Femur (tissue), 1 donor: Measurements from ENCODE around the gene PKP2.
"Not testable (repeated sequence)": the region's sequence is repeated elsewhere in the genome, so short reads cannot be mapped to it uniquely, and the experiment has no call there.

Experiments used
- DNase-seq: peaks from one replicate; pipeline ENCODE4 v3.0.0-alpha.2; 2017

PKP2 gene

GRCh38 chr12:32861658-32862057 lies 34.9 kb downstream of the PKP2 start:
- DNase-seq: not testable (repeated sequence)

- no peak for DNase-seq
Observed at GRCh38 chr12:32860192-32860591, 36.4 kb downstream of the PKP2 start.

DNA sequence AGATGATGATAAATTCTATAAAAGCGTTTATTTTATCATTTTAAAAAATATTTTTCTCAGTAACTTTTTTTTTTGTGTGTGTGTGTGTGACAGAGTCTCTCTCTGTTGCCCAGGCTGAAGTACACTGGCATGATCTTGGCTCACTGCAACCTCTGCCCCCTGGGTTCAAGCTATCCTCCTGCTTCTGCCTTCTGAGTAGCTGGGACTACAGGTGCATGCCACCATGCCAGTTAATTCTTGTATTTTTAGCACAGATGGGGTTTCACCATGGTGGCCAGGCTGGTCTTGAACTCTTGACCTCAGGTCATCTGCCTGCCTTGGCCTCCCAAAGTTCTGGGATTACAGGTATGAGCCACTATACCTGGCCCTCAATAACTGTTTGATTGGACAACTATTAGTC lies 37.2 kb downstream of the PKP2 start:
- DNase-seq: no peak

DNA sequence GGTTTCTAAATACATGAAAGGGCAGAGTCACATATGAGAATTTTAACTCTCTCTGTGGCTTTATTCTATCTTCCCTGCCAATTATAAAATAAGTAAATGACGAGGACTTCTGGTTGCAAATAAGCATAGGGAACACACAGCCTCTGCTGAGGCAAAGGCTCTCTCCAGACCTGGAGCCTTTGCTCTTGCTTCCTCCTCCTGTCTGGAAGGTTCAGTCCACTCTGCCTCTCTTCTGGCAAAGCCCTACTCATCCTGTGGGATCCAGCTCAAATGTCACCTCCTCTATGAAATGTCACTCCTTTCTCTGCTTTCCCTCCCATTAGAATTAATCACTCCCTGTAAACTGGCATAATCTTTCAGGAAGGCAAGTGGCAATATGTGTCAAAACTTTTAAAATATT lies 41.9 kb downstream of the PKP2 start:
- DNase-seq: no peak

- DNase-seq: no peak
Observed at GRCh38 chr12:32854097-32854496, 42.5 kb downstream of the PKP2 start.

DNA sequence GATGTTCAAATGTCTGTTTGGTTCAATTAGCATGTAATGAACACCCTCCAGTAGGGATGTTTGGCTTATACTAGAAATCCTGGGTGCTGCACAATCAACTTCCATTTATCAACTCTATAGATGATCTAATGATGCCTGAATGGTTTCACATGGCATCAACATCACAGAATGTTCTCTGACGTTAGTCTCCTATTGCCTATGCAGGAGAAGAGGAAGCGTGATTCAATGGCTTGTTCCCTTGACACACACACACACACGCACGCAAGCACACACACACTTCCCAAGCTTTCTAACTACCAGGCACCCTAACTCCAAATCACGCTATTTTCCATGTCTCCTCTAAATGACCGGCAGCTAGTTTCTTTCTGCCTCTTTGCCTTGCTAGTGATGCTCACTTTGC lies 49.3 kb downstream of the PKP2 start:
- DNase-seq: no peak

GRCh38 chr12:32846053-32846452 lies 50.5 kb downstream of the PKP2 start:
- DNase-seq: no peak

GRCh38 chr12:32843528-32844095 lies 53.0 kb downstream of the PKP2 start:
- DNase-seq: no peak

DNA sequence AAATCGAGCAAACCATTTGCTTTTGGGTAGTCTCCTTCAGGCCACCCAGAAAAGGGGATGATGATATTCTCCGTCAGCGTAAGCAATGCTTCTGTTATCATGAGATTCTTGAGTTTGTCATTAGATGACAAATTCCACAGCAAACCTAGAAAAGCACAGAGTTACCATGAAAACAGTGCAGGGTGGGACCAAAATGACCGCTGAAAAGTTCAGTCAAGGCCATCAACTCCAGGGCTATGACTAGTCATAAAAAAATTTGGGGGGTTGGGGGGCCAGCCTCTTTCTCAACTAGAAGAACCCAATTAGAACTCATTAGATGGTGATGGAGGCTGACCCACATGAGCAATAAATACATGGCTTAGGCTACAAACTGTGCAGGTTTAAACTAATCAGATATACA lies 55.5 kb downstream of the PKP2 start:
- DNase-seq: no peak

GRCh38 chr12:32839828-32840227 lies 56.7 kb downstream of the PKP2 start:
- DNase-seq: no peak

GRCh38 chr12:32837974-32838373 lies 58.6 kb downstream of the PKP2 start:
- no peak for DNase-seq

DNA sequence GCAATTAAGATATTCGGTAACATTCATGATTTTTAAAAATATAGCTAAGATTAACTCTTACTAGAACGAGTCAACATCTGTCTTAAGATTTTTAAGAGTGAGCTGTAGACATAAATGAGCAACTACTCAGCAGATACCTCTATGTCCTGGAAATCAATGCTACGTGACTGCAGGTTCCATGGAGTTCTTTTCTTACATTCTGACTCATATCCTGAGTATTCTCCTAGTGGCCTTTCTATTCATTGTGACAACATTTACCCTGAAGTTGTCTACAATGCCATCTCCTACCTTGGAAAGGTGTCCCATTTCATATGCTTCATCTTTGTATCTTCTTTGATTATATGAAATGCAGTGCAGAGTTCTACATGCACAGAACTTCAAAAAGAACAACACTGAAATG lies 59.9 kb downstream of the PKP2 start:
- no peak for DNase-seq

DNA sequence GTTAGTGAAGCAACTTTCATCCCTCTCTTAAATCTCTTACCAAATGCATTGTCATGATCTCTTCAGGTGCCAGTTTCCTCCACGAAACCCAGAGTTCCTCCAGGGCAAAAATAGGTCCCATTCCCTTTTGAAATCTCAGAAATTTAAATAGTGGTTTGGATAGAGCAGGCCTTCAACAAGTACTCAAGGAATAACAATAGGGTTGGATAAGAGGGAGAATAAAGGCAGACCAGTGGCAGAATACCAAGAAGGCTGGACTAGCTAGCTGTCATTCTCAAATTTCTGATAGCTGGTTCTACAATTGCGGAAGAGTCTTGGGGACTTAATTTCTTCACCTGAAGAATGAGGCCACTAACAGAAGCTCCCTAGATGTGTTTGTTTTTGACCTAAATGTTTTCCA lies 62.5 kb downstream of the PKP2 start:
- DNase-seq: no peak

DNA sequence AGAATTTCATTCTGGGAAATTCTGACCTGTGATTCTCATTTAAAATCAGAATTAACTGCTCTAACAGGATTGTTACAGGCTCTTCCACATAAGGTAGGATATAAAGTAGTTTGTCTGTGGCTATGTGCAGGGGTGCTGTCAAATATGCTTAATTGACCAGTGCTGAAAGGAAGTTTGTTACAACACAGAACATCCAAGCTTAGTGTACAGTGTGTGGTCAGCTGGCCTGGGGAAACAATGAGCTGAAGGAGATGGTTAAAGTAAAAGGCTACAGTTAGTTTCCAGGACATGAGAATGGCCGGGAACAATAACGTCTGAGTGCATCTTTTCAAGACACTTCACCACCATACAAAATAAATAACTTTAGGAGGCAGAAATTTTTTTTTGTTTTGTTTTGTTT lies 68.0 kb downstream of the PKP2 start:
- DNase-seq: no peak

DNA sequence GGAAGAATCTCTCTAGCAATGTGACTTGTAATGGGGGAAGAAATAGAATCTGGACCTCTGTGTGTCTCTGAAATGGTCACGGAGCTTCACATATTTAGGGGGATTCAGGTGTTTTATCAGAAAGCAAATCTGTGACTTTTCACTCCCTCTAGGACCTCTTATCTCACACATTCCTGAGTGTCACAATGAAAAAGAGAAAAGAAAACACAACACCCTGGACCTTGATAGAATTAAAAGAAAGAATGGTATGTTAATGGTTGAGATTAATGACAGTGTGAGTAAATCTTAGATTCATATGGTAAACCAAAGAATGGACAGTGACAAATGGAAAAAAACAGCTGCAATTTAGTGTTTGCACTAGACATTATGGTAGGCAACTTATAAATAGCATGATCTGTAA lies 68.5 kb downstream of the PKP2 start:
- DNase-seq: no peak

DNA sequence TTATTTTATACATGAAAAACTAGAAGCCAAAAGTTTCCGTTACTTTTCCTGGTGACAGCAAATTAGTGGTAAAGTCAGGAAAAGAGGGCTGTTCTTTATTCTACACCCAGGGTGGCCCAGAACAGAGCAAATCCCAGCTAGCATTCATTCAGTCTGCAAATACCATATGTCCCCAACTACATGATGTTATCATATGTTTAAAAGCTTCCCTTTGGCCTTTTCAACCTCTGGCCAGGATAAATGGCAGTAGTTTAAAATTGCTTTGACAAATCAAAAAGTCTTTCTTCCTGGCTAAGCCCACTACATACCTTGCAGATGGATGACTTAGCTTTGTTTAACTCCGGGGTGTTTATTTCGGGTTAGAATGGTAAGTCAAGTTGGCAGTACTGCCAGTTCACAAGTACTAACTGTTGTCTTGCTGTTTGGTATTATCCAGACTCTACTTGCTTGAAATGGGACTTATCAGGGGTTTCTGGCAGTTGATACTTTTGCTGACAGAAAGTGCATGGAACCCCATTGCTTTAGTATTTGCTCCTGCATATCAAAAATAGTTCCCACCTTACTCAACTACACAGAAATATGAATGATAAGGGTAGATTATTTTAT lies 69.7 kb downstream of the PKP2 start:
- DNase-seq: no peak

DNA sequence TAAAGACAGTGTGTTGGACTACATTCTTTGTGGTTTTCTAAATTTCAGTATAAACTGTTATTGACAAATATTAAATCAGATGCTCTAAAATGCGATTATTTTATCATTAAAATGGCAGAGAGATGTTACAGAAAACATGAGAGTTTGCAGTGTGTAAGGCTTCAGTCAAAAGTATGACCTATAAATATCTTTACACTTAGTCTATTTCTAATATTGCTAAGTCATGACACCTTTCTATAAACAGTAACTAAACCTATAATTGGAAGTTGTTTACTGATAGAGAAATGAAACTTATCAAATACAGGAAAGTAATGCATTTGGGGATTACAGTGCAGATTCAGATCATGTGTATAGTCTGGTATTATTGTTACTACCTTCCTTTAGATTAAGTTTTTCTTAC lies 72.0 kb downstream of the PKP2 start:
- no peak for DNase-seq

GRCh38 chr12:32822344-32822743 lies 74.2 kb downstream of the PKP2 start:
- no peak for DNase-seq

DNA sequence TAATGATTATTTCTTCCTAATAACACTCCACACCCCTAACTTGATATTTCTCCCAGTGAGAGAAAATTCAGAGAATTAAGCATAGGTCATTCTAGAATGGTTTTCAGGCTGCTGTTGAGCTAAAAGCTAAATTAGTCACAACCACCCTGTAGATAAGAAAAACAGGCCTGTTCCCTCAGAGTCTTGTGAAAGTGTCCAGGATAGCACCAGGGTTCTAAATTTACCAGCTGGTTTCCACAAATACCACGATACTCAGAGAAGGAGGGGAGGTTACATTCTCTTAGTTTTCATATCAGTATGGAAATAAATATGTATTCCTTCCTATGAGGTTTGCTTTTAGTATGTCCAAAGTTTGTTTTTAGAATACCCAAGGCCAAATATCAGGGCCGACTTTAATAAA lies 74.9 kb downstream of the PKP2 start:
- DNase-seq: no peak

DNA sequence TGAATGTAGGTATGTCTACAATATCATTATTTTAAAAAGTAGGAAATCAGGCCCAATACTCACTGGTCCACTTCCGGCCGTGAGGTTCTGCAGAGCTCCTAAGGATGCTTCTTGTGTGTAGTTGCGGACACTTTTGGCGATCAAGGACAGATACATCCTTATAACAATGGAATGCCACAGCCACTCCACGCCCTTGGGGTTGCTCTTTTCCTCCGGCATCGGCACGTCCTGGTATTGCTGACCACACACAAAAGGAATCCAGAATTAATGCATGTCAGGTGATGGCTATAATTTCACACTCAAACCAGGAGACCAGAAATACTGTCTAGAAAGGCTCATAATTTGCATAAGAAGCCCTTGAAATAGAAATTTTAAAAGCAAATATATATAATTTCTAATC lies 75.3 kb downstream of the PKP2 start:
- no peak for DNase-seq

DNA sequence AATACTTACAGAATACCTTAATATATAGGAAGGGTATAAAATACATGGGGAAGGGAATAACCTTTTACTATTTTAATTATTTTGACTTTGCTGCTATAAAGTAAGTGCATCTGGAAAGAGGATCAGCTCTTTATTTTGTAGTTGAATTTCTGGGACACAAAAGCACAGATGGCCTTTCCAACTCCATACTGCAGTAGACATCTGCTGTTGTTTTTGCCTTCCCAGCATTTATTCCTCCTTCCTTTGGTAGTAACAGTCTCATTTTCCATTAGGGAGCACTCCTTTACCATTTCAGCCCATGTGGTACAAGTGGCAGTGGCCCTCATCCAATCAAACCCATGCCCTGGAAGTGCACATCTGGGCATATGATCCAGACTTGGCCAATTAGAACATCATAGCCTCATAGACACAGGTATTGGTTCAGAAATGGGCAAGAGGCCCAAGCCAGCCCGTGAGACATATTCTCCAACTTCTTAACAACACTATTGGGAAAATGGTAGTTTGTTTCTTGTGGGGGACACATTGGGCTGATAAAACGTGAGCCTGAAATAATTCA lies 76.1 kb downstream of the PKP2 start:
- DNase-seq: no peak

DNA sequence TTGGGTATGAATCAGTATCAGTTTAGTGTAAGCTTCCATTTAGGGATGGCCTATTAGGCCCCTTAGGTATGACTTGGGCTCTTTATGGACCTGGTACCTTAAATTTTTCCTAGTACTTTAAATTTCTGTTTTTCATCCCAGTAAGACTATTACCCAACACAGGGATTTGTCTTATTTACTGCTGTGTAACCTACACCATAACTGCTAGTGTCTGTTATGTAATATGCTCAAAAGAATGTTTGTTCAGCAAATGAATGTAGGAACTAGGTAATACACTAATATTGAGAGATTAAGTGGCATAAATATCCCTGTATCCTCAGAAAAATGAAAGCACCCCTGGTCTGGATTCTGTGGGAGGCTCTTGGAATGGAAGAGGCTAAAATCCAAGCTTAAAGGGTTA lies 77.2 kb downstream of the PKP2 start:
- no peak for DNase-seq

DNA sequence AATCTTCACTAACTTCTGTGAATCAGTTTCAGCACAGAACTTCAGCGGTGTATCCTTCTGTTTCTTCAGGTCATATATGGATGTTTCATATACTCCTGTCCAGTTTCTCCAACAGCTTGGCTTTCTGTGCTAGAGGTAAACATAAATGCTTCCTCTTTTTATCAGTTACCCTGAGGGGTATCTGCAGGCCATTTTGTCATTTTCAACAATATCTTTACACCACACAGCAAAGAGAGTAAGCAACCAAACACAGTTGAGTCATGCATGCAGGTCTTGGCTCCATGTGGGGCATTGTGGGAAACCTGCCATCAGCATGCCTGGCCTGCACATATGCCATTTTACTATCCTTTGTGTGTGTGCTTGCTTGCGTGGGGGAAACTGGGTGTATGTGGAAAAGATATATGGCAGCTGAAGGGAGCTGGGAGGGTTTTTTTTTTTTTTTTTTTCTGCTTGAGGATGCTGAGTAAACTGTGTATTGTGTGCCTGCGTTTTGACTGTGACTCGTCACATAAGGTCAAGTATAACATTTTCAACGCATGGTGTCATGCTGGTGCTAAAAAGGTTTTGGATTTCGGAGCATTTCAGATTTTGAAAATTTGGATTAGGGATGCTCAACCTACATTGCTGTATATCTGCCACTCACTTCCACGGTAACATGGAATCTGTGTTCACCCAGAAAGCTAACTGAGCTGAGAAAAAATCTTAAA lies 84.7 kb downstream of the PKP2 start:
- no peak for DNase-seq

DNA sequence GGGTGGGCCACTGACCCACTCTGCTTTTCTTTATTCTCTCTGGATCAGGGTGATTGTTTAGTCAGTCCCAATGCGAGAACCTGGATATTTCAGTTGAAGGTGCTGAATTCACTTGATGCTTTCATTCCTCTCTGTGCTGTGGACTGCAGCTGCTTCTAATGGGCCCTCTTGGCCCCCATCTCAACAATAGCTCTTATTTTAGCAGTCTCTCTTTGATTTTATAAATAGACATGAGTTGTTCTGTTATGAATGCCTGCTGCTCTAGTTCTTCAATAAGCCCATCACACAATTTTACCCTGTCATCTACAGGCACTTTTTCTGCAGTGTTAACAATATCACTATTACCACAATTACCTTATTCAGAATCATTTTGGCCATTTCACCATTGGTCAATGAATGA lies 86.7 kb downstream of the PKP2 start:
- DNase-seq: no peak

- DNase-seq: no peak
Observed at GRCh38 chr12:32809196-32809595, 87.4 kb downstream of the PKP2 start.
